CD4-positive, alpha-beta T cell treated with Interleukin-21 for 1 hour (primary cell): Measurements from ENCODE around the gene ZNF236.
"Not testable (repeated sequence)": the region's sequence is repeated elsewhere in the genome, so short reads cannot be mapped to it uniquely, and the experiment has no call there.

ENCODE experiments used
- DNase-seq: peaks from one replicate; pipeline ENCODE4 v3.0.0-alpha.2; 2020

The ZNF236 gene

DNA sequence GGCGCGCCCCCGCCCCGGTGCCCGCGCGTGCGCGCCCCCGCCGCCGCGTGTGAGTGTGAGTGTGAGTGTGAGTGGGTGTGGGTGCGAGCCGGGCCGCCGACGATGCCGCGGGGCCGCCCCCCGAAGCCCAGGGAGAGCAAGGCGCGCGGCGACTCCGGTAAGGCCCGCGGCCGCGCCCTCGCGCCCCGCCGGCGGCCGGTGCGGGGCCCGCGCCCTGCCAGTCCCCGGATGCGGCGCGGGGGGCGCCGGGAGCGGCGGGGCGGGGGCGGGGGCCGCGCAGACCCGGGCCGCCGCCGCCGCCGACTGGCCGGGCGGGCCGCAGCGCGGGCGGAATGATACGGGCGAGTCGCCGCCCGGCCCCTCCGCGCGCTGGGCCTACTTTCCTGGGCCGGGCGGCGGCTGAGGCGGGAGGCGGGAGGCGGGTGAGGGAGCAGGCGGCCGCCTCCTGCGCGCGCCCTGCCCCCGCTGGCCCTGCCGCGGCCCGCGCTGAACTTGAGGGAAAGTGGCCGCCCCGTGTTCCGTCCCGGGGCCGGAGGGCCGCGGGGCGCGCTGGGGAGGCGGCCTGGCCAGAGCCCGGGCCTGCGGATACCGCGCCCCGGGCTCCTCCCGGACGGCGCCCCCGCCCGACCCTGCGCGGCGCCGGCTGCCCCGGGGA lies at the start of gene ZNF236:
TSS of gene ZNF236 (plus strand) at position 52 of the 655 bp plus-strand sequence. CDS start at position 103, 51 bp downstream.
- DNase-seq, result peak; percentile 78

GRCh38 chr18:76772665-76773064 lies 49.7 kb upstream of the ZNF236 start:
- no peak for DNase-seq

DNA sequence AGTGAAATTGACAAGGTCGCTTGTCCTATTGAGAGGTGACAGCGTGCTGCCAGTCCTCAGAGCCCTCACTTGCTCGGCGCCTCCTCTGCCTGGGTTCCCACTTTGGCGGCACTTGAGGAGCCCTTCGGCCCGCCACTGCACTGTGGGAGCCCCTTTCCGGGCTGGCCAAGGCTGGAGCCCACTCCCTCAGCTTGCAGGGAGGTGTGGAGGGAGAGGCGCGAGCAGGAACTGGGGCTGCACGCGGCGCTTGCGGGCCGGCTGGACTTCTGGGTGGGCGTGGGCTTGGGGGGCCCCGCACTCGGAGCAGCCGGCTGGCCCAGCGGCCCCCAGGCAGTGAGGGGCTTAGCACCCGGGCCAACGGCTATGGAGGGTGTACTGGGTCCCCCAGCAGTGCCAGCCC lies 45.3 kb upstream of the ZNF236 start:
- DNase-seq, result not testable (repeated sequence)

DNA sequence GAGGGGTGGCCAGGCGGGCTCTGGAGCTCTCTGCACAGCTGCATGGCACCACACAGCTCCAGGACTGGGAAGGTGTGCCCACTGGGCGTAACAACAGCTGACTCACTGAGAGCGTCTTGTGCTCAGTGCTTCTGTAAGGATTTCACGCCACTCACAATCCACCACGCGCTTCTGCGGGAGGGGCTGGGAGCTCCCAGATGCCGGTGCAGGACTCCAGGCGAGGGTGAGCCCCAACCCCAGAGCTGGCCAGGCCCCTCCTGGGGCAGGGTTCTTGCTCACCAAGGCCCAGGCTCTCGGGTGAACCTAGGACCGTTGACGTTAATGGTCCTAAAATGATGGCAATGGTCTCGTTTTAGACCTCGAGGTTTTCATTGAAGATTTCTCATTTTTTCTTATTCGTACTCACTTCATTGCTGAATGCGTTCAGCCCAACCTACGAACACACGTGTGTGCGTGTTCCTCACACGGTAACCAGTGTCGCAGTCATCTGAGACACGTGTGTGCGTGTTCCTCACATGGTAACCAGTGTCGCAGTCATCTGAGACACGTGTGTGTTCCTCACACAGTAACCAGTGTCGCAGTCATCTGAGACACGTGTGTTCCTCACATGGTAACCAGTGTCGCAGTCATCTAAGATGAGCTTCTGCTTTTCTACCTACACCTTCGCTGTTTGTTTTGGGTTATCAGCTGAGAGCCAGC lies 38.4 kb upstream of the ZNF236 start:
- no peak for DNase-seq

GRCh38 chr18:76785872-76786271 lies 36.5 kb upstream of the ZNF236 start:
- DNase-seq, result no peak

DNA sequence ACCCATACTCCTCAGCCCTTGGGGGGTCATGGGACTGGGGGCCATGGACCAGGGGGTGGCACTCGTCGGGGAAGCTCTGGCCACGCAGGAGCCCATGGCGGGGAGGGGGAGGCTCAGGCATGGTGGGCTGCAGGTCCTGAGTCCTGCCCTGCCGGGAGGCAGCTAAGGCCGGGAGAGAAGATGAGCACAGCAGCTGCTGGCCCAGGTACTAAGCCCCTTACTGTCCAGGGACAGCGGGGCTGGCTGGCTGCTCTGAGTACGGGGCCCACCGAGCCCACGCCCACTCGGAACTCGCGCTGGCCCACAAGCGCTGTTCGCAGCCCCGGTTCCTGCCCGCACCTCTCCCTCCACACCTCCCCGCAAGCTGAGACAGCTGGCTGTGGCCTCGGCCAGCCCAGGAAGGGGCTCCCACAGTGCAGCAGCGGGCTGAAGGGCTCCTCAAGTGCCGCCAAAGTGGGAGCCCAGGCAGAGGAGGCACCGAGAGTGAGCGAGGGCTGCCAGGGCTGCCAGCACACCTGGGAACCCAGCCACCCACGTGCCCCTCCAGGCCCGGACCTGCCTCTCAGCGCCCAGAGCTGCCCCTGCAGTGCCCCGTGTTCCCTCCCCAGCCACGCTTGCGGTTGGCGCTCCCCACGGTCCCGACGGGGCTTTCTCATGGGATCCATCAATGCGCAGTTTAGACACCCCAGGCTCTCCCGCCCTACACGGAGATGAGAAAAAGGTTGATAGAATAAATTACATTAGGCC lies 33.6 kb upstream of the ZNF236 start:
- no peak for DNase-seq

GRCh38 chr18:76791106-76791505 lies 31.3 kb upstream of the ZNF236 start:
- no peak for DNase-seq

DNA sequence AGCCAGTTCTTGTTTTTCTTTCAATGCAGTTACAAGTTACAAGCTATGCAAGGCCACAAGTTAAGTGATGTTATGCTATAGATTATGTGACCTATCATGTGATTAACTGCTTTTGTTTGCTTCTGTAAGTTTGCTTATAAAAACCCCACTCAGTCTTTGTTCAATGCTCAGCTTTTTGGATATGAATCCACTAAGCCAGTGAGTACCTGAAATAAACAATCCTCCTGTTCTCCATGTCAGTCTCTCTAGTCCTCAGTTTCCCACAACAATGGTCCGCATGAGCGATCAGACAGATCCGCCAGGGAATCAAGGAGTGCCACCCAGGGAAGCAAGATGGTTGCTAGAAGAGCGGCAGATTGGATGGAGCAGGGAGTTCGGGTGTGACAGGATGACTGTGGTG lies 30.7 kb upstream of the ZNF236 start:
- no peak for DNase-seq

GRCh38 chr18:76794326-76794725 lies 28.0 kb upstream of the ZNF236 start:
- DNase-seq, result no peak

GRCh38 chr18:76801567-76802505 lies 20.5 kb upstream of the ZNF236 start:
- peak; percentile 46 for DNase-seq

DNA sequence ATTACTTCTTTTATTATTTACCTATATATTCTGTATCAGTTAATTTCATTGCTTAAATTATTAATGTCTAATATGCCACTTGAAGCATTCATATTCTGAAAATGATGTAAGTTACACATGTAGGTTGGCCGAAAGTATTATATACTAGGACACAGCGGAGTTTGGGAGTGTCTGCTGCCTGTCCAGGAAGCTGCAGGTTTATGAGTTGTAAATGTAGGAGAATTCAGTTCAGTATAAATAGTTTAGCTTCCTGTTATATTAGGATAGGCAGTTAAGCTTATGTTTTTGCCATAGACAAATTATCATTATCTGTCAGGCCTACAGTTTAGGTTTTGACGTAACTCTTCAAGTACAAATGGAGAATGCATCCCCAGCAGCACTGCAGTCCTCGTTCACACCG lies 18.9 kb upstream of the ZNF236 start:
- no peak for DNase-seq

GRCh38 chr18:76803814-76804213 lies 18.5 kb upstream of the ZNF236 start:
- peak; percentile 74 for DNase-seq

DNA sequence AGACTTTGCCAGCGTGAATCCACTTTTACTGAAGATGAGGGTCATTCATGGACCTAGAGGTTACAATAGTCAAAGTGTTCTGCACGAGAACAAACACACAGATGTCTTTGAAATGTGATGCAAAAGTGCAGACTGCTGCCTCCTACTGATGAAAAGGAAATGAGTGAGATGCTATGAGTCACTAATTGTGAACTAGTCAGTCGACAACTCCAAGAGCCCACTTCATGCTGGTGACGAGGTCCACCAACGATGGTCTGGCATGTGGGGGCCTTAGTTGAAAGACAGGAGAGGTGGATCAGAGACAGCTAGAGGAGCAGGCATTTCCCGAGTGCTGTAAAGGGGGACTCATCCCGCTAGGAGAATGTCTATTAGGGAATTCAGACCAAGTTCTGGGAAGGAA lies 17.1 kb upstream of the ZNF236 start:
- DNase-seq, result no peak

- no peak for DNase-seq
Observed at GRCh38 chr18:76806301-76806700, 16.1 kb upstream of the ZNF236 start.

- no peak for DNase-seq
Observed at GRCh38 chr18:76808561-76808960, 13.8 kb upstream of the ZNF236 start.

DNA sequence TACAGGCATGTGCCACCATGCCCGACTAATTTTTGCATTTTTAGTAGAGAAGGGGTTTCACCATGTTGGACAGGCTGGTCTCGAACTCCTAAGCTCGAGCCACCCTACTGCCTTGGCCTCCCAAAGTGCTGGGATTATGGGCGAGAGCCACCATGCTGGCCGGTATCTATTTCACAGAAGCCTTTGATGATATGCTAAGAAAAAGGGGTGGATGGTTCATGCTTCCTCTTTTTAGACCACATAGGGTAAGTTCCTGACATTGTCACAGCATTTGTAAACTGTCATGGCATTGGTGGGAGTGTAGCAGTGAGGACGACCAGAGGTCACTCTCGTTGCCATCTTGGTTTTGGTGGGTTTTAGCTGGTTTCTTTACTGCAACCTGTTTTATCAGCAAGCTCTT lies 10.8 kb upstream of the ZNF236 start:
- not testable (repeated sequence) for DNase-seq

DNA sequence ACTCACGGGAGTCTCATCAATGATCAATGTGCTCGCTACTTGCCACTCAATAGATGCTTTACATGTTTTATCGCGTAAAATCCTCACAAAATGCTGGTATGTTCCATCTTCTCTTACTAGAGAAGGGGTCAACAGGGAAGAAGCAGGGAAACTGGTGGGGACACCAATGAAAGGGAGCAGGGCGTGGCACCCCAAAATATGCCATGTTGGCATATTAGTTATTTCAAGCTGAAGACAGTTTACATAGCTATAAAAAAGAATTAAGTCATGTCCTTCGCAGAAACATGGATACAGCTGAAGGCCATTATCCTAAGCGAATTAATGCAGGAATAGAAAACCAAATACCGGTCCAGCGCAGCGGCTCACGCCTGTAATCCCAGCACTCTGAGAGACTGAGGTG lies 8.1 kb upstream of the ZNF236 start:
- DNase-seq, result no peak

- no peak for DNase-seq
Observed at GRCh38 chr18:76816127-76816526, 6.2 kb upstream of the ZNF236 start.

DNA sequence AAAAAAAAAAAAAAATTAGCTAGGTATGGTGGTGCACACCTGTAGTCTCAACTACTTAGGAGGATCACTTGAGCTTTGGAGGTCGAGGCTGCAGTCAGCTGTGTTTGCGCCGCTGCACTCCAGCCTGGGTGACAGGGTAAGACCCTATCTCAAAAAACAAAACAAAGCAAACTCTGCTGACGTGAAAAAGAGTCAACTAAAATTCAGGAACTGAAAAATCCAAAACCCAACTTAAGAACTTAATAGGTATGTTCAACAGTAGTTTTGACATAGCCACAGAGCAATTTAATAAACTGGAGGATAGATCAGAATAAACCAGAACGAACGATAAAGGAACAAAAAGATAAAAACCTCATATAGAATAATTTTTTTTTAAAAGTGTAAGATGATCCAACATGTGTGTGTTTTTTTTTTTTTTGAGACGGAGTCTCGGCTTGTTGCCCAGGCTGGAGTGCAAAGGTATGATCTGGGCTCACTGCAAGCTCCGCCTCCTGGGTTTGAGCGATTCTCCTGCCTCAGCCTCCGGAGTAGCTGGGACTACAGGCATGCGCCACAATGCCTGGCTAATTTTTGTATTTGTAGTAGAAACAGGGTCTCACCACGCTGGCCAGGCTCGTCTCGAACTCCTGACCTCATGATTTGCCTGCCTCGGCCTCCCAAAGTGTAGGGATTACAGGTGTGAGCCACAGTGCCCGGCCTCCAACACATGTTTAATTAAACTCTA lies 4.3 kb upstream of the ZNF236 start:
- no peak for DNase-seq

GRCh38 chr18:76819411-76820136 lies 2.8 kb upstream of the ZNF236 start:
- no peak for DNase-seq

DNA sequence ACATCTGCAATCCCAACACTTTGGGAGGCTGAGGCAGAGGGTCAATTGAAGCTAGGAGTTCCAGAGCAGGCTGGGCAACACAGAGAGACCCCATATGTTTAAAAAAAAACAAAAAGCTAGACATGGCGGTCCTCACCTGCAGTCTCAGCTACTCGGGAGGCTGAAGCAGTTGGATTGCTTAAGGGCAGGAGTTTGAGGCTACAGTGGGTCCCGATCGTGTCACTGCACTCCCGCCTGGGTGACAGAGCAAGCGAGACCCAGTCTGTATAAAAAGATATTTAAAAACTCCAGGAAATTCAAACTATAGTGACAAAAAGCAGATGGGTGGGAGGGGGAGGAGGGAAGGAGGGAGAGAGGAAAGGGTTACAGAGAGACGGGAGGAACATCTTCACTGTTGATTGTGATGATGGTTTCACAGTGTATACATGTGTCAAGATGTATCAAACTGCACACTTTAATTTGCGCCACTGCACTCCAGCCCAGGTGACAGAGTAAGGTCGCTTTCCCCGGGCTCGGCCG lies 942 bp upstream of the ZNF236 start:
- no peak for DNase-seq
